ENCODE results near the gene CACNA1I. TPM values are rescaled to one million over a fixed set of nuclear protein-coding genes. Genes with fewer than 3 reads are reported as not detected.

Gene CACNA1I
- total RNA-seq, 1 donor: not detected

DNA sequence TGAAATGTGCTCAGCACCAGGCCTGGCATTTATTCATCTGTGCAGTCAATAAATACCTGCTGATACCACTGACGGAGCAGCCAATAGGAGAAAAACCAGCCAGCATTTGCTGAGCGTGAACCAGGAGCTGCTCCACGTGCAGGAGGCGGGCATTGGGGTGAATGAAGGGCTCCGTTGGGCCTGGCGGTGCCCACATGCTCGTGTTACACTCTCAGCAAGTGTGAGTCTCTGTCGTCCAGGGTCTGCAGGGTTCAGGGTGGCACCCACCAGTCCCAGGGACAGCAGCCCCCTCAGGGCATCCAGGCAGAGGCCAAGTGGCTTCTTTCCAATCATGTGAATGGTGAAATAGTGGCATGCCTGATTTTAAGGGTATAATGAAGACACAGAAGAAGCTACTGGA is 33.8 kb upstream of the CACNA1I start:
- no peak for DNase-seq (ENCODE audit: low read depth)
- TF ChIP-seq, protein P1, sequence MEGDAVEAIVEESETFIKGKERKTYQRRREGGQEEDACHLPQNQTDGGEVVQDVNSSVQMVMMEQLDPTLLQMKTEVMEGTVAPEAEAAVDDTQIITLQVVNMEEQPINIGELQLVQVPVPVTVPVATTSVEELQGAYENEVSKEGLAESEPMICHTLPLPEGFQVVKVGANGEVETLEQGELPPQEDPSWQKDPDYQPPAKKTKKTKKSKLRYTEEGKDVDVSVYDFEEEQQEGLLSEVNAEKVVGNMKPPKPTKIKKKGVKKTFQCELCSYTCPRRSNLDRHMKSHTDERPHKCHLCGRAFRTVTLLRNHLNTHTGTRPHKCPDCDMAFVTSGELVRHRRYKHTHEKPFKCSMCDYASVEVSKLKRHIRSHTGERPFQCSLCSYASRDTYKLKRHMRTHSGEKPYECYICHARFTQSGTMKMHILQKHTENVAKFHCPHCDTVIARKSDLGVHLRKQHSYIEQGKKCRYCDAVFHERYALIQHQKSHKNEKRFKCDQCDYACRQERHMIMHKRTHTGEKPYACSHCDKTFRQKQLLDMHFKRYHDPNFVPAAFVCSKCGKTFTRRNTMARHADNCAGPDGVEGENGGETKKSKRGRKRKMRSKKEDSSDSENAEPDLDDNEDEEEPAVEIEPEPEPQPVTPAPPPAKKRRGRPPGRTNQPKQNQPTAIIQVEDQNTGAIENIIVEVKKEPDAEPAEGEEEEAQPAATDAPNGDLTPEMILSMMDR (IDR thresholded peaks at IDR 0.05; ENCODE audit: insufficient read depth, low read depth, low read length): no peak
- H3K4me3 ChIP-seq (ENCODE audit: low read depth, low read length): no peak overlapping the region

DNA sequence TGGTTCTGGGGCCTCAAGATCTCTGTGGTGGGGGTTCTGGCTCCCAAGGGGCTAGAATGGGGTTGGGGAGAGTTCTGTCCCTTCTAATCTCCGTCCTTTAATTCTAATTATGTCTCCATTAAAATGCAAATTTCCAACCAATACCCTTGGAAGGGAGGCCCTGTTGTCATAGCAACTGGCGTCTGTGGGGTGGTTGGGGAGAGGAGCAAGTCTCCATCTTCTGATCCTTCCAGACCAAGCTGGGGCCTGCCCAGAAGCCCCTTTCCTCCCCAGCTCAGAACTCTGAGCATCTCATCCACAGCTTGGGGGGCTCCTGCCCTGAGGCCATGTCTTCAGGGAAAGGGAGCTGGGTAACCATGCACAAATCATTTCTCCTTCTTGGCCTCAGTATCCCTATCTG is 32.6 kb upstream of the CACNA1I start:
- TF ChIP-seq, protein P1 (IDR thresholded peaks at IDR 0.05; ENCODE audit: insufficient read depth, low read depth, low read length): no peak
- DNase-seq (ENCODE audit: low read depth): no peak
- H3K4me3 ChIP-seq (ENCODE audit: low read depth, low read length): no peak overlapping the region

DNA sequence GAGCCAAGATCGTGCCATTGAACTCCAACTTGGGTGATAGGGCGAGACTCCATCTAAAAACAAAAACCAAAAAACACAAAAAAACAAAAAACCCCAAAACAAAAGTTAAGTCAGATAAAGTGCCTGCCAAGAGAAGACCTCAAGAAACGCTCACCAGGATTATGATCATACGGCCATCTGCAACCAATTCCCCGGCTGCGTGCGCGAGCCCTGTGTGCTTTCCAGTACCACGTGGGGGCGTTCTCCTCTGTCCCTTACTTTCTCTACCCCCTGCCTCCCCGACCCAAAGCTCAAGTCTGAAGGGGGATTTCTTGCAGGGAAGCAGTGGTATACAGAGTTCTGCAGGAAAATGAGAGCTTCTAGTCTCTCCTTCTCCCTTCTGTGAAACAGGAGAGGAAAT is 27.5 kb upstream of the CACNA1I start:
- TF ChIP-seq, protein P1 (IDR thresholded peaks at IDR 0.05; ENCODE audit: insufficient read depth, low read depth, low read length): peak; percentile 55
- H3K4me3 ChIP-seq (ENCODE audit: low read depth, low read length): no peak overlapping the region
- DNase-seq (ENCODE audit: low read depth): peak; percentile 31

DNA sequence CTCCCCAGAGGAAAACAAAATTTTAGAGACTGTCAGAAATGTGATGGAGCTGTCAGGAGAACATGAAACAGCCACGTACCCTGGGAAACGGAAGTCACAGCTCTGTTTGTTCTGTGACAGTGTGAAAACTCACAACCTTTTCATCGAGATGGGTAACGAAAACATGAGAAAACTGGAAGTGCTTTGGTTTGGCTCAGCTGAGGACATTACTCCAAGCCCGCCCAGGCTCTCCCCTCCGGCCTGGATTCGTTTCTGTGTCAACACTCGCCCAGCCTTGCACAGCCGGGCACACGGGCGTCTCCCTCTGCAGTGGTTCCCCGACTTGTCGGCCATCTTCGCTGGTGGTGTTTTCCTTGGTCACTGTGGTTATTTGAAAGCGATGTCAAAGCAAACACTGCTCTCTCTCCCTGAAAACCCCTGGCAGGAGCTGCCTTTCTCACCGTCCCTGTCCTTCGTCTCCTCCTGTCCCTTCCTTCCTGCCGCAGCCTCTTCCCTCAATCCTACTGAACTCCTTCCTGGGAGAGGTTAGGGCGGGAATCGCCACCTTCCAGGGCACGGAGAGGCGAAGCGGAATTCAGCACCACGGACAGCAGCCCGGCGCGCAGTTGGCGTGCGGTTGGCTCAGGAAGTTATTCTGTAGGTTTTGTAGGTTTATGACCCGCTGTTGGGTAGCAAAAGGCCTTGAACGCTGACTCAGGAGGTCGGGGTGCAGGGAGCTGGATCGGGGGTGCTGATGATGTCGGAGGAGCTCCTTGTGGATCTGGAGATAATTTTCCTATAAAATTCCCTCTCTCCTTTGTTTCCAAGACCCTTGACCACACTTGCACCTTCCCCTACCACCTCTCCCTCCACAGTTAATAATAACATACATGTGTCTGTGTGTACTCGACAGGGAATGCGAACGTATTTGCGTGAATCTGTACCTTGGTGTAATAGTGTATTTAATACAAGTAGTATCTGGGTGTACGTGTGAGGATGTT is 24.9 kb upstream of the CACNA1I start:
- H3K4me3 ChIP-seq (ENCODE audit: low read depth, low read length): no peak overlapping the region
- TF ChIP-seq, protein P1 (IDR thresholded peaks at IDR 0.05; ENCODE audit: insufficient read depth, low read depth, low read length): no peak
- DNase-seq (ENCODE audit: low read depth): peak; percentile 48

DNA sequence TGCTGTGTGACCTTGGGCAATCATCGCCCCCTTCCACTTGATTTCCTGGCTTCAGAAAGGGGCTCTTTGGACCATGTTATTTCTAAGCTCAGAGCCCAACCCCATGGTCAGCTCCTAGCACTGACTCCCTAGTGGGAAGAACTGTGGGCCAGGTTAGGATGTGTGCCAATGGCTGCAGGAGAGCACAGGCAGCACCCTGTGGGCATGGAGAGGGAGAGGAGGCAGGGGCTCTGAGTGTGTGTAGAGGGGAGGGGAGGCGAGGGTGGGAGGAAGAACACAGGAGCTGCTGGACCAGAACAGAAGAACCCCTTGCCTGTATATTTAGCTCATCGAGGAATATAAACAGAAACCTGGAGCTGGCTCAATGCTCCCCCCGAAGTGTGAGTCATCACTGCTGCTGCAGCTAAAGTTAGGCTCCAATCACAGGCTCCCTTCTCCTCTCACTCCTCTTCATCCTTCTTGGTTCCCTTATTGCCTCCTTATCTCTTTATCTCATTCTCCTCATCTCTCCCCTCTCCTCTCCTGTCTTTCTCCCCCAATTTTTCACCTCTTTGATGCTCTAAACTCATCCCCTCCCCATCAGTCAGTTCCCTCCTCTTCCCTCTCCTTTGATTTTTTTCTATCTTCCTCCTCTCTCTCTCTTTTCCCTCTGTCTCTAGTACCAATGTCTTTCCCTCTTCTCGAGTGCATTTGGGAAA is 23.5 kb upstream of the CACNA1I start:
- no peak overlapping the region for H3K4me3 ChIP-seq (ENCODE audit: low read depth, low read length)
- DNase-seq (ENCODE audit: low read depth): no peak
- TF ChIP-seq, protein P1 (IDR thresholded peaks at IDR 0.05; ENCODE audit: insufficient read depth, low read depth, low read length): no peak

DNA sequence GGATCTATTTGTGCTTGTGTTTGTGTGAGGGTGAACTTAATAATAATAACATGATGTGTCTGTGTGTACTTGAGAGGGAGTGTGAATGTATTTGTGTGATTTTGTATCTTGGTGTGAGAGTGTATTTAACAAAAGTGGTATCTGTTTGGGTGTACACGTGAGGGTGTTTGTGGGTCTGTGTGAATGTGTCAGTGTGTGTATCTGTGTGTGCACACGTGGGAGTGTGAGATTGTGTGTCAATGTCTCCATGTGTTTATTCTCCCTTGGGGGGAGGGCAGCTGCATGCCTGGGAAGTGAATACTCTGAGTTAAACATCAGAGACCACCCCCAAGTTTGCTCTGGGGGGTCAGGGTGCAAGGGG is 23.0 kb upstream of the CACNA1I start:
- no peak for DNase-seq (ENCODE audit: low read depth)
- TF ChIP-seq, protein P1 (IDR thresholded peaks at IDR 0.05; ENCODE audit: insufficient read depth, low read depth, low read length): no peak
- H3K4me3 ChIP-seq (ENCODE audit: low read depth, low read length): no peak overlapping the region

Data from fibroblast of villous mesenchyme (primary cell).